ENCODE measurements around the gene ANP32B.

DNA sequence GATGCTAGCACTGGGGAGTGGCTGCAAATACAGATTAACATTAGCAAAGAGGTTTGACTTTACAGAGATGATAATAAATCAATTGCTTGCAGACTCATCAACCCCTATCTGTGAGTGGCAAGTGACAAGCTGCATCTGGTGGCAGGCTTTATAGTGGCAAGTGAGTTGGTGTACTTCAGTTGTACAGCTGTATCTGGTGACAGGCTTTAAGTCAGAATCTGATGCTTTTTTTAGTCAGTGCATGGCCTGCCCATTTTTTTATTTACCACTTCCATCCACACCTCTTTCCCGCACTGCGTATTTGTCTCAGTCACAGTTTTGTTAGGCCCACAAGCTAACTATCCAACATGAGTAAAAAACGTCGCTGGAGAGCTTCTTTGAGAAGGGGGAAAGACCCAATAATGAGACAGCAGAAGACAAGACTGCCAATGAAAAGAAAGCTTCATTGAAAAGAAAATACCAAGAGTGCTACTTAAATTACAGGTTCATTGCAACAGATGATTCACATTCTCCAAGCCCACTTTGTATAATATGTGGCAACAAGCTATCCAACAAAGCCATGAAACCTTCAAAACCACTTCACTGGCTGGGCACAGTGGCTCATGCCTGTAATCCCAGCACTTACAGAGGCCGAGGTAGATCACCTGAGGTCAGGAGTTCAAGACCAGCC lies 23.1 kb downstream of the ANP32B start:
- TF ChIP-seq, protein P1, sequence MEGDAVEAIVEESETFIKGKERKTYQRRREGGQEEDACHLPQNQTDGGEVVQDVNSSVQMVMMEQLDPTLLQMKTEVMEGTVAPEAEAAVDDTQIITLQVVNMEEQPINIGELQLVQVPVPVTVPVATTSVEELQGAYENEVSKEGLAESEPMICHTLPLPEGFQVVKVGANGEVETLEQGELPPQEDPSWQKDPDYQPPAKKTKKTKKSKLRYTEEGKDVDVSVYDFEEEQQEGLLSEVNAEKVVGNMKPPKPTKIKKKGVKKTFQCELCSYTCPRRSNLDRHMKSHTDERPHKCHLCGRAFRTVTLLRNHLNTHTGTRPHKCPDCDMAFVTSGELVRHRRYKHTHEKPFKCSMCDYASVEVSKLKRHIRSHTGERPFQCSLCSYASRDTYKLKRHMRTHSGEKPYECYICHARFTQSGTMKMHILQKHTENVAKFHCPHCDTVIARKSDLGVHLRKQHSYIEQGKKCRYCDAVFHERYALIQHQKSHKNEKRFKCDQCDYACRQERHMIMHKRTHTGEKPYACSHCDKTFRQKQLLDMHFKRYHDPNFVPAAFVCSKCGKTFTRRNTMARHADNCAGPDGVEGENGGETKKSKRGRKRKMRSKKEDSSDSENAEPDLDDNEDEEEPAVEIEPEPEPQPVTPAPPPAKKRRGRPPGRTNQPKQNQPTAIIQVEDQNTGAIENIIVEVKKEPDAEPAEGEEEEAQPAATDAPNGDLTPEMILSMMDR (IDR thresholded peaks at IDR 0.05) = no peak
- TF ChIP-seq POLR2A (IDR thresholded peaks at IDR 0.05) = no peak

Measured in heart left ventricle (tissue), 13 donors.